H1 (cell line): ENCODE data around the gene CDYL.
"Not testable (repeated sequence)": the region's sequence is repeated elsewhere in the genome, so short reads cannot be mapped to it uniquely, and the experiment has no call there.

Source experiments
- CHD2 ChIP-seq: IDR thresholded peaks from 2 replicates; pipeline ENCODE4 v1.6.1; 2012; ENCODE audit warnings: low read length, improper control_type of control experiment
- FOSL1 ChIP-seq: IDR thresholded peaks from 2 replicates; pipeline ENCODE4 v1.6.1; 2011; ENCODE audit warnings: mild to moderate bottlenecking, low read depth, low read length, moderate library complexity; ENCODE audit not compliant: insufficient read depth
- GABPA ChIP-seq: IDR thresholded peaks from 2 replicates; pipeline ENCODE4 v1.6.1; 2011; ENCODE audit warnings: mild to moderate bottlenecking, low read length, moderate library complexity, borderline replicate concordance; ENCODE audit not compliant: insufficient read depth
- JUN ChIP-seq: IDR thresholded peaks from 2 replicates; pipeline ENCODE4 v1.6.1; 2011; ENCODE audit warnings: low read depth, mild to moderate bottlenecking, improper control_type of control experiment, low read length
- MAFK ChIP-seq: IDR thresholded peaks from 2 replicates; pipeline ENCODE4 v1.6.1; 2012; ENCODE audit warnings: low read depth, mild to moderate bottlenecking, improper control_type of control experiment, low read length
- RAD21 ChIP-seq, 2 experiments: IDR thresholded peaks in 1 of 2; conservative IDR thresholded peaks in 1 of 2; 2 replicates each; pipeline ENCODE4 v1.6.1; 2011; ENCODE audit warnings: low read depth in 2 of 2, low read length in 2 of 2, improper control_type of control experiment in 1 of 2, inconsistent platforms in 1 of 2, mild to moderate bottlenecking in 1 of 2, moderate library complexity in 1 of 2
- SAP30 ChIP-seq: fragments of 300-600 bp; sonication (generic); IDR thresholded peaks from 2 replicates; pipeline ENCODE4 v1.7.1; 2012; ENCODE audit warnings: low read length, moderate library complexity, mild to moderate bottlenecking, inconsistent platforms; ENCODE audit not compliant: insufficient read depth, insufficient replicate concordance
- SIN3A ChIP-seq, 2 experiments: IDR thresholded peaks in 1 of 2; conservative IDR thresholded peaks in 1 of 2; 2 replicates each; pipeline ENCODE4 v1.6.1; 2011 to 2012; ENCODE audit warnings: low read length in 2 of 2, improper control_type of control experiment in 1 of 2, low read depth in 1 of 2, mild to moderate bottlenecking in 1 of 2
- SP1 ChIP-seq: IDR thresholded peaks from 2 replicates; pipeline ENCODE4 v1.6.1; 2011; ENCODE audit warnings: low read depth, low read length
- ZNF274 ChIP-seq: IDR thresholded peaks from 2 replicates; pipeline ENCODE4 v1.7.0; 2012; ENCODE audit warnings: low read length, borderline replicate concordance; ENCODE audit errors: extremely low read depth
- TF ChIP-seq, protein P1 (sequence below), 3 experiments: IDR thresholded peaks; 1 replicate in 2 of 3; 2 replicates in 1 of 3; pipeline versions ENCODE4 v1.5.1 to v1.6.1; 2011; ENCODE audit warnings: low read length in 3 of 3, mild to moderate bottlenecking in 3 of 3, inconsistent platforms in 2 of 3, low read depth in 1 of 3, moderate library complexity in 1 of 3; ENCODE audit not compliant: insufficient read depth in 1 of 3; ENCODE audit errors: control extremely low read depth in 1 of 3
- TF ChIP-seq, protein P2 (sequence below): IDR thresholded peaks from 2 replicates; pipeline ENCODE4 v1.6.1; 2012; ENCODE audit warnings: low read length, inconsistent platforms
- TF ChIP-seq, protein P3 (sequence below): IDR thresholded peaks from 2 replicates; pipeline ENCODE4 v1.6.1; 2011; ENCODE audit warnings: low read length, improper control_type of control experiment

DNA sequence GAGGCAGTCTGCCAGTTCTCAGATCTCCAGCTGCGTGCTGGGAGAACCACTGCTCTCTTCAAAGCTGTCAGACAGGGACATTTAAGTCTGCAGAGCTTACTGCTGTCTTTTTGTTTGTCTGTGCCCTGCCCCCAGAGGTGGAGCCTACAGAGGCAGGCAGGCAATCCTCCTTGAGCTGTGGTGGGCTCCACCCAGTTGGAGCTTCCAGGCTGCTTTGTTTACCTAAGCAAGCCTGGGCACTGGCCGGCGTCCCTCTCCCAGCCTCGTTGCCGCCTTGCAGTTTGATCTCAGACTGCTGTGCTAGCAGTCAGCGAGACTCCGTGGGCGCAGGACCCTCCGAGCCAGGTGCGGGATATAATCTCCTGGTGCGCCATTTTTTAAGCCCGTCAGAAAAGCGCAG lies 59.3 kb downstream of the CDYL start:
- not testable (repeated sequence) for TF ChIP-seq MAFK; JUN; RAD21 (IDR thresholded peaks at IDR 0.05 in 1 of 2, conservative IDR thresholded peaks at IDR 0.05 in 1 of 2; ENCODE audit: low read depth in 2 of 2, low read length in 2 of 2); GABPA; FOSL1; ZNF274; SAP30; SIN3A (conservative IDR thresholded peaks at IDR 0.05 in 1 of 2, IDR thresholded peaks at IDR 0.05 in 1 of 2; ENCODE audit: low read depth in 1 of 2, low read length in 2 of 2); SP1; CHD2
- TF ChIP-seq, protein P1, sequence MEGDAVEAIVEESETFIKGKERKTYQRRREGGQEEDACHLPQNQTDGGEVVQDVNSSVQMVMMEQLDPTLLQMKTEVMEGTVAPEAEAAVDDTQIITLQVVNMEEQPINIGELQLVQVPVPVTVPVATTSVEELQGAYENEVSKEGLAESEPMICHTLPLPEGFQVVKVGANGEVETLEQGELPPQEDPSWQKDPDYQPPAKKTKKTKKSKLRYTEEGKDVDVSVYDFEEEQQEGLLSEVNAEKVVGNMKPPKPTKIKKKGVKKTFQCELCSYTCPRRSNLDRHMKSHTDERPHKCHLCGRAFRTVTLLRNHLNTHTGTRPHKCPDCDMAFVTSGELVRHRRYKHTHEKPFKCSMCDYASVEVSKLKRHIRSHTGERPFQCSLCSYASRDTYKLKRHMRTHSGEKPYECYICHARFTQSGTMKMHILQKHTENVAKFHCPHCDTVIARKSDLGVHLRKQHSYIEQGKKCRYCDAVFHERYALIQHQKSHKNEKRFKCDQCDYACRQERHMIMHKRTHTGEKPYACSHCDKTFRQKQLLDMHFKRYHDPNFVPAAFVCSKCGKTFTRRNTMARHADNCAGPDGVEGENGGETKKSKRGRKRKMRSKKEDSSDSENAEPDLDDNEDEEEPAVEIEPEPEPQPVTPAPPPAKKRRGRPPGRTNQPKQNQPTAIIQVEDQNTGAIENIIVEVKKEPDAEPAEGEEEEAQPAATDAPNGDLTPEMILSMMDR (IDR thresholded peaks at IDR 0.05; ENCODE audit: control extremely low read depth in 1 of 3, insufficient read depth in 1 of 3, low read depth in 1 of 3, low read length in 3 of 3): not testable (repeated sequence)
- TF ChIP-seq, protein P2, sequence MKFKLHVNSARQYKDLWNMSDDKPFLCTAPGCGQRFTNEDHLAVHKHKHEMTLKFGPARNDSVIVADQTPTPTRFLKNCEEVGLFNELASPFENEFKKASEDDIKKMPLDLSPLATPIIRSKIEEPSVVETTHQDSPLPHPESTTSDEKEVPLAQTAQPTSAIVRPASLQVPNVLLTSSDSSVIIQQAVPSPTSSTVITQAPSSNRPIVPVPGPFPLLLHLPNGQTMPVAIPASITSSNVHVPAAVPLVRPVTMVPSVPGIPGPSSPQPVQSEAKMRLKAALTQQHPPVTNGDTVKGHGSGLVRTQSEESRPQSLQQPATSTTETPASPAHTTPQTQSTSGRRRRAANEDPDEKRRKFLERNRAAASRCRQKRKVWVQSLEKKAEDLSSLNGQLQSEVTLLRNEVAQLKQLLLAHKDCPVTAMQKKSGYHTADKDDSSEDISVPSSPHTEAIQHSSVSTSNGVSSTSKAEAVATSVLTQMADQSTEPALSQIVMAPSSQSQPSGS: not testable (repeated sequence)
- TF ChIP-seq, protein P3, sequence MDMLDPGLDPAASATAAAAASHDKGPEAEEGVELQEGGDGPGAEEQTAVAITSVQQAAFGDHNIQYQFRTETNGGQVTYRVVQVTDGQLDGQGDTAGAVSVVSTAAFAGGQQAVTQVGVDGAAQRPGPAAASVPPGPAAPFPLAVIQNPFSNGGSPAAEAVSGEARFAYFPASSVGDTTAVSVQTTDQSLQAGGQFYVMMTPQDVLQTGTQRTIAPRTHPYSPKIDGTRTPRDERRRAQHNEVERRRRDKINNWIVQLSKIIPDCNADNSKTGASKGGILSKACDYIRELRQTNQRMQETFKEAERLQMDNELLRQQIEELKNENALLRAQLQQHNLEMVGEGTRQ: not testable (repeated sequence)
